ENCODE measurements around the gene RASL11A.
"Not testable (repeated sequence)": the region's sequence is repeated elsewhere in the genome, so short reads cannot be mapped to it uniquely, and the experiment has no call there.

RASL11A gene

DNA sequence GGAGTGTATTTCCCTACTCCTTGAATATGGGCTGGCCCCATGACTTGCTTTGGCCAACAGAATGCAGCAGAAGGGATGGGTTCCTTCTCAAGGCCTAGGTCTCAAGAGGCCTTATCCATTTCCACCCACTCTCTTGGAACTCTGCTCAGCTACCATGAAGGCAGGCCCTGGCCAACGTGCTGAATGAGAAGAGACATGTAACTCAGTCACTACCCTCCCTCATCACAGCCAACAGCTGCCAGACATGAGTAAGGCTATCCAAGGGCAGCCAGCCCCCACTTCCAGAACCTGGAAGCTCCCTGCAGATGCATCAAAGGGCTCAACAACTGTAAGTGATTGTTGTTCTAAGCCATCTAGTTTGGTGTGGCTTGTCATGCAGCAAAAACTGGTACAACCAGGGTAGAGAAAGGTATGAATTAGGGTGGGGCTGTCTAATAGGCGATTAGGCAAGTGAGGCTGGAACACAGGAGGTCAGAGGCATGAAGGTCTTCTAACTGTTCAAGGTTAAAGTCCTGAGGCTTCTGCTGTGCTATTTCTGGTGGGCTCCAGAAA is 1.4 kb upstream of the RASL11A start:
- no peak for FAIRE-seq

DNA sequence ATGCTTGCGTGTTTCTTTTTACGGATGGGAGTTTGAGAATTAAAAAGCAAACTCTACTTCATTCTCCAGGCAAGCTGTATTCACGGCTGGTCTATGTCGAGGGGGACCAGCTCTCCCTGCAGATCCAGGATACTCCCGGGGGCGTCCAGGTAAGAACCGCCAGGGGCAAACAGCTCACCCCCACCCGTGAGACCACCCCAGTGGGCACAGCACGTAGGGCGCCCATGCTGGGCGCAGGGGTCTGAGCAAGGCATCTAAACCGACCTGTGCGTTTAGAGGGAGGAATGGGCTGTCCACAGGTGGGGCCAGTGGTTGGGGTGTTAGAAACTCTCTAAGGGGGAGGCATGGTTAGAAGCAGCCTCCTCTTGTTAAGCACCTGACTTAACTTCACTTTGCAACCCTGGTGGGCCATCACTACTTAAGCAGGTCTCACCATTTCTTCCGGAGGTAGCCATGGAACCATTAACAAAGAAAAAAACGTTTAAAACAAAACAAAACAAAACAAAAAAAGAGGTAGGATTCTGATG is 1.0 kb downstream of the RASL11A start:
- FAIRE-seq, result no peak

DNA sequence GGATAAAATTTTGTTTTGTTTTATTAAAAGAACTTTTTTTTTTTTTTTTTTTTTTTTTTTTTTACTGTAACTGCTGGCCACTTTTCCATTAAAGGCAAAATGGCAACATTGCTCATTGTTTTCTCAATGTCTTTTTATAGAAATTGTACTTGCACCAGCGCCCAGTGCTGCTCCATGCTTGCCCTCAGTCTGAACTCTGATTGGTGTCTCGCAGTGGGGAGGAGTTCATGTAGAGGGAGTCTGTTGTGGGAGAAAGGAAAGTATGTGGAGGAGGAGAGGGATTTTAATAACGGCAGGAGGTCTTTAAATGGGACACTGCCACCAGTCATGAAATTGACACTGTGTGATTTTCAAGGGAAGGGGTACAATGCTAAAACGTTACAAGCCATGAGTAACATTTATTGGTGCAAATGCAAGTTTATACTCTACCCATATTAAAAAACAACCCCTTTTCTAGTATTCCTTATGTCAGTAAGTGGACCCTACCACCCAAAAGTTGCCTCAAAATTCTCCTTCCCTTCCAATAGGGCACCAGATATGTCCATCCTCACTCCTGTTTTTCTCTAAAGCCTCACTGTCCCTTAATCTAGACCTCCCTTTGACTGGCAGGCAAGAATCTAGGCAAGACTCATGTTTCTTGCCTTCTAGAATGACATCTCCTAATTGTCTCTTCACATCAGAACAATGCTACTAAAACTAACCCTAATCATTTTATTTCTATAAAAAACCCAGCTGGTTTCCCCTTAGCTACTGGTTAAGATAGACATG is 3.2 kb downstream of the RASL11A start:
- FAIRE-seq, result no peak

DNA sequence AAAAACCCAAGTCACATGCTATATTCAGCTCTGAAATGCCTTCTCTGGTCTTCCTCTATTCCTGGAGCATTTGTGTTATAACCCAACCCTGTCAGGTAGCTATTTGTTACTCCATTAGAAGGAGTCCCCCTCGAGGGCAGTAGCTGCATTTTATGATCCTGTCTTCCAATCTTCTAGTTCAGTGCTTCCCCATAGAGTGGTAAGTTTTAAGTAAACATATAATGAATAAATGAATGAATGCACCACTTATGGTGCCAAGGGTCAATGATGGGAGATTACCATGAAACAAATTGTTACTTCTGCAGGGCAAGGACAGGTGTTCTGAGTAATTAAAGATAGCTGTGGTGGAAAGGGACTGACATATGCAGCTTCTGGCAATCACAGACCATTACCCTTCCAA is 4.0 kb downstream of the RASL11A start:
- no peak for FAIRE-seq

DNA sequence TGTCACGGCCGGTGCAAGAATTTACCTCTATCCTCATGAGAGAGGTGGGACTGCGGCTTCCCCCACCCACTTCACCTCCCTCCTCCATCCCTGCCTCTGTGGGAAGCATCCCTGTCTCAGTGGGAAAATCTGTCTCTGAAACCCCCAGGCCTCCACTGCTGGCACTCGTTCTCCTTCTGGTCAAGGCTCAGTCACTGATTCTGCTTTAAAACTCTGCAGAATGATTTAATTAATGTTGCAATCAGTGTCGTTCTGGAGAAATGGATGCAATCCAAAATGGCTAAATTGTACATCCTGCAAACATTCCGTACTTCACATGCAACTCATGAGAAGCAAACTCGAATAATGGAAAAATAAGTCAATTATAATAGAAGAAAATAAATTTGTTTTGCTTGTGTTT is 5.6 kb downstream of the RASL11A start:
- FAIRE-seq, result no peak

DNA sequence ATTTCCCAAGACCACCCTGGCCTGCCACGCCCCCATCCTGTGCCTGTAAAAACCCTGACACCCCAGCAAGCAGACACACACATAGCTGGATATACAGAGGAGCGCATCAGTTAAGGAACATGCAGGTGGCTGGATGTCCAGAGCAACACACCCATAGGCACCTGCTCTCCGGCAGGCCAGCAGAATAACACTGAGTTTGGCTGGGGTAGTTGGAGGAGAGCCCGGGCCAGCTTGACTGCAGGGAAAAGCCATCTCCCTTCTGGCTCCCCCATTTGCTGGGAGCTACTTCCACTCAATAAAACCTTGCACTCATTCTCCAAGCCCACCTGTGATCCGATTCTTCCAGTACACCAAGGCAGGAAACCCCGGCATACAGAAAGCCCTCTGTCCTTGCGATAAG is 8.9 kb downstream of the RASL11A start:
- no peak for FAIRE-seq

DNA sequence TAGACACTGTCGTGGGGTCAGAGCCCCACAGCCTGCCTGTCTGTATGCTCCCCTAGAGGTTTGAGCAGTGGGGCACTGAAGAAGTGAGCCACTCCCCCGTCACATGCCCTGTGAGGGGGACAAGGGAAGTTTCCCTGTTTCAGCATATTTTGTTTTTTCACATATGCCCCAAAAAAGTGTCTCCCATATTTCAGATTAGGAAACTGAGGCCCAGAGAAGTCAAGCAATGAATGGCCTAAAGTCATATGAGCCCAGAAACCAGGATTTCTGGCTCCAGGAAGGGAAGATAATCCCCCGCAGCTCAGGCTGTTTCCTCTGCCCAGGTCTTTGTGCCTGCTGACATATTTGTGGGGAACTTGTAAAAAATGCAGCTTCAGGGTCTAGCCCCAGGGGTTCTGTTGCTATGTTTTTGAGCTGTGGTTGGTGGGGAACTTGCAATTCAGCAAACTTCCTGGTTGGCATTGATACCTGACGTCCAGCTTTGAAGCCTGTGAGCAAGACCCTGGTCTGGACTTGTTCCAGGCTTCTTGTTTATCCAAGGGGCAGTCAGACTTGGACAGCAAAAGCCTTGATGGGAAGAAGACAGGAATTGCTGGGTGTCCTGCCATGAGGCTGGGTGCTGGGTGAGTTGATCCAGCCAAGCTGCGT is 9.5 kb downstream of the RASL11A start:
- FAIRE-seq, result no peak

DNA sequence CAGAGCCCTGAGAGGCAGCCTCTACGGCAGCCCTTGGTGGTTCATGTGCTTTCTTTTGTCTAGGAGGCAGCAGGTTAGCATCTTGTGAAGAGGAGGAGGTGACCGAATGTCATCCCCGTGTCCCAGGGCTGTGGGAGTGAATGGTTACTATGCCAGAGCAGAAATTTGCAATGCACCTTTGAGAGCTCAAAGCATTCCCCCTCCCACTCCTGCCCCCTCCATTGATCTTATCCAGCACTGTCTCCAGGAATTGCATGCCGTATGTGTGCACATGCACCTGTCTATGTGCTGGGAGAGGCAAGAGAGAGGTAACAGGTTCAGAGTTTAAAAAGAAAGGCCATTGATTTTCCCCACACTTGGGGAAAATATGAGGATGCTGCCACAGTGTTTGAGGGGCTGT is 10.2 kb downstream of the RASL11A start:
- no peak for FAIRE-seq

DNA sequence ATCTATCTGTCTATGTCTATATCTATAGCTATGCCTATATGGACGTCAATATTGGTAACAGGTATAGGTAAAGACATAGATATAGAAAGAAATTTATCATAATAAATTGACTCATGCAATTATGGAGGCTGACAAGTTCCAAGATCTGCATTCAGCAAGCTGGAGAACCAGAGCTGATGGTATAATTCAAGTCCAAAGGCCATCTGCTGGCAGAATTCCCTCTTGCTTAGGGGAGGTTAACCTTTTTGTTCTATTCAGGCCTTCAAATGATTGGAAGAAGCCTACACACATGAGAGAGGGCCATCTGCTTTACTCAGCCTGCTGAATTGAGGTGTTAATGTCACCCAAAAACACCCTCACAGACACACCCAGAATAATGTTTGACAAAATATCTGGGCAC is 10.8 kb downstream of the RASL11A start:
- FAIRE-seq, result no peak

DNA sequence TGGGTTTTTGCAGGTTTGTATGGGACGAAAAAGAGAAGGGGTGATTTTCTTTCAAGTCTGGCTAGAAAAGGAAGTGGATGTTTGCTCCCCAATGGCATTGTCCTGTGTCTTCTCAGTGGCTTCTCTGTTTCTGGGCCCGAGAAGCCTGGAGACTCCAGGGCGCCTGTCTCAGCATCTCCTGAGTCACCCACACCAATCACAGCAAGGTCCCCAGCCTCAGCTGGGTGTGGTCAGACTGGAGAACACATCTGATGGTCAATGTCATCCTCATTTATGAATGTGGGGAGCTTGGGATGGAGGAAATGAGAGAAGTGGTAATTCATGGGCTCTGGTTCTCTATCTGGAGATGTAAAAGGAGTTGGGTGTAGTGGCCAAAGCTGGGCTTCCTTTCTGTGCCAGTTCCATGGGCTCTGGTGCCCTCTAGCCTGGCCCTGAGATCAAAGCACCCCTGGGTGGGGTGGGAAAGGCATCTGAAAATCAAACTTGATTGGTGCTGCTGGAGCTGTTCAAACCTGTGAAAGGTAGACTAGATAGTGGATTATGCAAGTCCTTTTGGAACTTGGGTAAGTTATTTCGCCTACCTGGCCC is 13.4 kb downstream of the RASL11A start:
- FAIRE-seq, result no peak

DNA sequence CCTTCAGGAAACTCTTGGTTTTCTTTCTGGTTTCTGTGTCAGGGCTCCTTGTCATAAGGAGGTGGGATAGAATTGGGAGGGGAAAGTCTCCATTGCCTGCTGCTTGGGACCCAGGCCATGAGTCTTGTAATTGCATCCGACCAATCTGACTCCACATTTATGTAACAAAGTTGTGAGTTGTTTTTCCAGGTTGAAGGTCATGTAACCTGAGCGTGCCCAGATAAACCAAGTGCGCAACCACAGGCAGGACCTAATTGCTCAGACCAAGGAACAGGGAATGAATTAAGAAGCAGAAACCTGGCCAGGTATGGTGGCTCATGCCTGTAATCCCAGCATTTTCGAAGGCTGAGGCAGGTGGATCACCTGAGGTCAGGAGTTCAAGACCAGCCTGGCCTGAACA is 17.8 kb downstream of the RASL11A start:
- FAIRE-seq, result no peak

DNA sequence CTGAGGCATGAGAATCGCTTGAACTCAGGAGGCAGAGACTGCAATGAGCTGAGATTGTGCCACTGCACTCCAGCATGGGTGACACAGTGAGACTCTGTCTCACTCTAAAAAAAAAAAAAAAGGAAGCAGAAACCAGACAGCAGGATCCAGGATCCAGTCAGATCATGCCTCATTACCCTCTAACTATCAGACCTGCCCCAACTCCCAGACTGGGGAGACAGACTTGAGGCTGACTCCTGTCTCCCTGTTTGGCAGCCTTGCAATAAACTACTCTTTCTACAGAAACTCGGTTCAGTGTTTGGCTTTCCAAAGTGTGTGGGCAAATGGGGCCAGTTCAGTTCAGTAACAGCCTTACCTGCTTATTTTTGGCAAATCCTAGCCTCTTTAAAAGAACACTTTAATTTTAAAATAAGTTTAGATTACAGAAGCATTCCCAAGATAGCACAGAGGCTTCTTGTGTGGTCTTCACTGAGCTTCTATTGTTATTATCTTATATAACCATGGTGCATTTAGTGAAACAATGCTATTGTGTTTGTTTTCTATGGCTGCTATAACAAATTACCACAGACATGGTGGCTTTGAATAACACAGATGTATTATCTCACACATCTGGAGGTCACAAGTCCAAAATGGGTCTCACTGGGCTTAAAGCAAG is 18.5 kb downstream of the RASL11A start:
- no peak for FAIRE-seq

DNA sequence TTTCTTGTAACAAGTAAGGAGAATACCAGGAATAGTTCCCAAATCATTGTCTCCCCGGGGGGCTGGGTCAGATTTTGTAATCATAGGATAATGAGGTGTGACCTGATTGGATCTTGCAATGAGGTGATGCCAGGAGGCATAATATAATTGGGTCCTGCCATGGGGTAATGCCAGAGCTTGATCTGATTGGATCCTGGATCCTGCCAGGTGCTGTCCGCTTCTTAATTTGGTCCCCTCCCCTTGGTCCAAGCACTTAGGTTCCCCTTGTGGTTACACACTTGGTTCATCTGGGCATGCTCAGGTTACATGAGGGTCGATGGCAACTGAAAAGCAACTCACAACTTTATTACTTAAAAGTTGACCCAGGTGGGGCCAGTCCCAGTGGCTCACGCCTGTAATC is 20.1 kb downstream of the RASL11A start:
- no peak for FAIRE-seq

DNA sequence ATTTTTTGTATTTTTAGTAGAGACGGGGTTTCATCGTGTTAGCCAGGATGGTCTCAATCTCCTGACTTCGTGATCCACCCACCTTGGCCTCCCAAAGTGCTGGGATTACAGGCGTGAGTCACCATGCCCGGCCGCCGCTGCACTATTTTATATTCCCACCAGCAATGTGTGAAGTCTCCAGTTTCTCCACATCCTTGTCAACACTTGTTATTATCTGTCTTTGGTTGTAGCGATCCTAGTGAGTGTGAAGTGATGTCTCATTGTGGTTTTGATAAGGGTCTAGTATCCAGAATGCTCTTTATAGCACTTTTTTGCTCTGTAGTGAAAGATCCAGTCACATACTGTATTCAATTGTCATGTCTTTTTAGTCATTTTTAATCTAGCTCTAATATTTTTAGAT is 21.3 kb downstream of the RASL11A start:
- not testable (repeated sequence) for FAIRE-seq

DNA sequence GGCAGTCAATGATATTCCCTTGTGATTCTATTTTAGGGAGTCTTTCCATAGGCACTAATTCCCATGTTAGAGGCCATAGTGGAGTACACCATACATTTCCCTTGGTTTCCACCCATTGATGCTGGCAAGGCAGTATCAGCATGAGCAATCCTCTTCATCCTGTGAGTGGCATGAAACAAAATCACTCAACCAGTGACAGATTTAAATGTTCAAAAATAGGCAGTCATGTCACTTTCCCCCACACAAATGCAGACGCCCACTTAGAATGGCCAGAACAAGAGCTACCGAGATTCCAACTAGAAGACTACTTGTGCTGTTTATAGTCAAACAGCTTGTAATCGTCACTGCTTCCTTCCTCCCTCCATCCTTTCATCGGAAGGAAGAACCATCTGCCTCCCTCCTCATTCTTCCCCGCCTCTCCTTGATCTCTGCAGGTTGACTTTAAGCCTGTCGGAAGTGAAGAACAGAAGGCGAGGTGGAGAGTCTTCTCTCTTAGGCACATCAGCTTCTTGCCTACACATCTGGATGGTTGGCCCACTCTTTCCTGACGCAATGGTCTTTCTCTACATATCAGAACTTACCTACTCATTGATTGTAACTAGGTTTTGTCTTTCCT is 22.6 kb downstream of the RASL11A start:
- no peak for FAIRE-seq

DNA sequence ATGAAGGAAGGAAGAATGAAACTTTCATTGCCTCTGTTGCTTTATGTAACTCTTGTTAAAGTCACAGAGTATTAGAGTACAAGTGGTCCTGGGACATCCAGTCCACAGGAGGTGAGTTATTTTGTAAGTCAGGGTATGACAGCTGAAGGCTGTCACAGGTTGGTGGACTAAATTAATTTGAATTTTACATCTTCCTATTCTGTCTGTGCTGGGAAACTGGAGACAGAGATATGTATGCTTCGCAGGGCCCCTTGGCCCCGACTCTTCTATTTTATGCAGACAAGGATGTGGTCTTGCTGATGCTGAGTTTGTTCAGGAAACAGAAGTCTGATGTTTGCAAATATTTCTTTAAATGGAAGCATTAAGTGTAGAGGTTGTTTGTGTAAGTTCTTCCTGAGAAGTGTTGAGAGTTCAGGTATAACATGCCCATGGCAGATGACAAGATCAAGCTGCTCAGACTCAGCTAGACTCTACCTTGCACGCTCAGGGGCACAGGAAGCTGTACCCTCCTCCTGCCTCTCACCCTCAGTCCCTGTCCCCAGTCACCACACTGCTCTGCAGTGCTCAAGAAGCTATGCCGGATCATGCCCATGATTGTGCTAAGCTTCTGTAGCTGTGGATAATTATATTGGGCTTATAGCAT is 23.4 kb downstream of the RASL11A start:
- FAIRE-seq, result no peak

DNA sequence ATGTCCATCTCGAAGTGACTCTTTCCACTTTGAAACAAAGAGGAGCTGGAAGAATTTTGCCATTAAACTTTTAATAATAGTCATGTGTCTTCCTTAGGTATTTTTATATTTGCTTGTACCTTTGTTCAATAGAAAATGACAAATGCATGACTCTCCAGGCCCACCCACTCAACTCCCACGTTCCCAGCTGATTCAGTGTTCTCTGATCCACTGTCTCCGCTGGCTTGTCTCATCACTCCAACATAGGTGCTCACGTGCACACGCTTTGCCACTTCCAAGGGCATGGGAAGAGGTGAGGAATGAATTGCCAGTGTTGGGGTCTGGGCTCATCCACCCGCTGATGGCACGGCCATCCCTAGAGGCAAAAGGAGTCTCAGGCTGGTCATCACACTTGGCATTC is 24.5 kb downstream of the RASL11A start:
- no peak for FAIRE-seq

DNA sequence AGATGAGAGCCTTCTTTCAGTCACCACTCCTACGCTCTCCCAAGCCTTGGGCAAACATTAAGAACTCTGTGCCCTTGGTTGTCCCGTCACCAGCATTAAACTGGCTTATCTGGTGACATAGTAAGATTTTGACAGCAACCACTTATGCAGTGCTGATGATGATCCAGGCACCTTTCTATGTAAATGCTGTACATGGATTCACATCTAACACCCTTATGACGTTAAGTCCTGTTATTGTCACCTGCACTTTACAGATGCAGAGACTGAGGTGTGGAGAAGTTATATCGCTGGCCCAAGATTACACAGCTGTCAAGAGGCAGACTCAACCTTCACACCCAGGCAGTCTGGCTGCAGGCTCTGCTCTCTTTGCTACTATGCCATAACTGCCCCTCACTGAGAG is 25.0 kb downstream of the RASL11A start:
- FAIRE-seq, result no peak

DNA sequence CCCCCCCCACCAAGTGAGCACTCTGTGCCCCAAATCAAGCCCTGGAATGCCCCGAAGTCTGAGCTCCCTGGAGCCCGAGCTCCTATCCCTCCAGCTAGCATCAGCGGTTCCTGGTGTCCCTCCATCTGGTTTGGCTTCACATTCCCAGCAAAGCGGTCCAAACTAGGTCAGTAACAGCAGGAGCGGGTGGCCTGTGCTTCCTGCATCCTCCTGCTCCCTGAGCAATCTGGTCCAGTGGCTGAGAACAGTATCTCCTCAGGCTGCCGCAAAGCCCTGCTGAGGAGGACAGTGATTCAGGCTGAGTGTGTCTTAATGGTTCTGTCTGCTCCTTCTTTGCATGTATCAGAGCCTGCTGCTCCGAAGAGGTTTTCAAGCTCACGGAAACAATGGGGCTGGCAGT is 25.9 kb downstream of the RASL11A start:
- FAIRE-seq, result no peak

DNA sequence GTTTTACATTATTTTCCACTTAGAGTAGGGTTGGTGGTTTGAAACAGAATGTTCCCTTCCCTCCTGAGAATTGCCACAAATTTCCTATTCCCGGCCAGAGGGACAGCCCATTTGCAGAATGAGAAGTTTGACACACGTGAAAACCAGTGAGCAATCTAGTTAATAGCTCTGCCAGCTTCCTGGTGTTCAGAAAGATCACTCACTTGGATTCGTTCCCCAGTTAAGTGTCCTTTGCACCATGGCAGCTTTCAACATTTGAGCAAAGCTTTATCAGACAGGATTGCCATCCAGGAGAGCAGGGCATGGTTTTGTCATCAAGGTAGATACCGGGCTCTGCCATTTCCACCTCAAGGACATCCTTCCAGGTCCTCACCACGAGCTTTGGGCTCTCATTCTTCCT is 28.2 kb downstream of the RASL11A start:
- FAIRE-seq, result no peak

DNA sequence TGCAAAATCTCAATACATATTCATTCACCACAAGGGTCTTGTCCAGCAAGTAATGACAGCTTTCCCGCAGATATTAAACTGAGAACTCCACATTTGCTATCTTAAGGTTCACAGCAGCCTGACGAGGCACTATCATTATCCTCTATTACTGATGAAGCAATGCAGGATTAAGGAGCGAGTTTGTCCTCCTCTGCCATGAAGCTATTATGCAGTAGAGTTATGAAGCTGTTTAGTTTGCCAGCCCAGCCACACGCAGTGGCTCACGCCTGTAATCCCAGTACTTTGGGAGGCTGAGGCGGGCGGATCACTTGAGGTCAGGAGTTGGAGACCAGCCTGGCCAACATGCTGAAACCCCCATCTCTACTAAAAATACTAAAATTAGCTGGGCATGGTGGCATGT is 29.8 kb downstream of the RASL11A start:
- not testable (repeated sequence) for FAIRE-seq

DNA sequence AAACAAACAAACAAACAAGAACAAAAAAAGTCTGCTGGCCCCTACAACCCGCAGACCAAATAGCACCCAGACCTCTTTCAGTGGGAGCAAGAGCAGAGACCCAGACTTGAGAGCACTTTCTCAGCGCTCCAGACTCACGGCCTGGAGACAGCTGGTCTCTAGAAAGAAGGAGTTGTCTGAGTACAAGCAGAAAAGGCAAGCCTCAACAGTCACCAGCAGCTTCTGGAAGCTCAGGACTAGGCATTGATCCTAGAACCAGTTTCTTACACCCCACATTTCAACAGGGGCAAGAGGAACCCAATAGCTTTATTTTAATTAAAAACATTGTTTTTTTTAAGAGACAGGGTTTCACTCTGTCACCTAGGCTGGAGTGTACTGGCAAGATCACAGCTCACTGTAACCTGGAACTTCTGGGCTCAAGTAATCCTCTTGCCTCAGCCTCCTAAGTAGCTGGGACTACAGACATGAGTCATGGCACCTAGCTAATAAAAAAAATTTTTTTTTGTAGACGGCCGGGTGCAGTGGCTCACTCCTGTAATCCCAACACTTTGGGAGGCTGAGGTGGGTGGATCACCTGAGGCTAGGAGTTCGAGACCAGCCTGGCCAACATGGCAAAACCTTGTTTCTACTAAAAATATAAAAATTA is 30.4 kb downstream of the RASL11A start:
- FAIRE-seq, result no peak

All from TTC549 (cell line).